IMR-90 (cell line): ENCODE data around the gene CYTH4. TPM values are rescaled to one million over a fixed set of nuclear protein-coding genes. Genes with fewer than 3 reads are reported as not detected.

Experiments
- ATAC-seq: fragments of 200-7000 bp; cut with Tn5 transposase; 2 replicates; pipeline ENCODE4 v1.9.1; 2020; ENCODE audit warnings: low read depth, mild to moderate bottlenecking, moderate library complexity
- BruUV-seq: library from RNA; stranded (reverse); fragments of 400-500 nt; replicated peaks from 2 replicates; lab custom pipeline; 2021; lab: Mats Ljungman, UMichigan
- CTCF ChIA-PET: fragments of 300-600 bp; formaldehyde crosslinking; extraction: SDS; loops from one replicate; lab custom pipeline; 2021; ENCODE audit warnings: antibody characterized with exemption; lab: Yijun Ruan, JAX
- POLR2A ChIA-PET: fragments of 300-600 bp; sonication (Branson Sonifier 250); formaldehyde crosslinking; loops from one replicate; lab custom pipeline; 2022; ENCODE audit warnings: antibody characterized with exemption; ENCODE audit not compliant: unreplicated experiment; lab: Charles Lee
- DNase-seq: peaks from one replicate; pipeline ENCODE4 v3.0.0; 2013
- H2AFZ ChIP-seq: replicated peaks from 2 replicates; pipeline ENCODE3; 2013; ENCODE audit warnings: low read length, mild to moderate bottlenecking; ENCODE audit not compliant: poor library complexity
- H2AK5ac ChIP-seq: 2 replicates; pipeline ENCODE4 v1.6.1; 2013; ENCODE audit warnings: low read depth, low read length, inconsistent platforms
- H2AK9ac ChIP-seq: replicated peaks from 2 replicates; pipeline ENCODE3; 2013; ENCODE audit warnings: mild to moderate bottlenecking, low read depth, low read length, moderate library complexity; ENCODE audit not compliant: poor library complexity
- H2BK120ac ChIP-seq: 2 replicates; pipeline ENCODE4 v1.6.1; 2013; ENCODE audit warnings: low read depth, low read length, inconsistent platforms
- H2BK15ac ChIP-seq: 3 replicates; pipeline ENCODE4 v1.6.1; 2013; ENCODE audit warnings: low read depth, low read length, inconsistent platforms
- H2BK20ac ChIP-seq: 2 replicates; pipeline ENCODE4 v1.6.1; 2013; ENCODE audit warnings: low read depth, mild to moderate bottlenecking, inconsistent platforms, low read length, moderate library complexity
- H2BK5ac ChIP-seq: 2 replicates; pipeline ENCODE4 v1.6.1; 2013; ENCODE audit warnings: mild to moderate bottlenecking, low read depth, low read length, inconsistent platforms; ENCODE audit not compliant: poor library complexity, severe bottlenecking
- H3K14ac ChIP-seq: replicated peaks from 2 replicates; pipeline ENCODE4 v1.6.1; 2013; ENCODE audit warnings: low read depth, low read length, inconsistent platforms
- H3K18ac ChIP-seq: 2 replicates; pipeline ENCODE4 v1.6.1; 2013; ENCODE audit warnings: low read depth, low read length, control low read depth
- H3K23ac ChIP-seq: 2 replicates; pipeline ENCODE4 v1.6.1; 2013; ENCODE audit warnings: low read depth, low read length, inconsistent platforms
- H3K27ac ChIP-seq: 2 replicates; pipeline ENCODE4 v1.5.1; 2013; ENCODE audit warnings: mild to moderate bottlenecking, control low read depth, low read length; ENCODE audit not compliant: insufficient read depth
- H3K27me3 ChIP-seq: 2 replicates; pipeline ENCODE4 v1.6.1; 2013; ENCODE audit warnings: low read length; ENCODE audit not compliant: control insufficient read depth, insufficient read depth
- H3K36me3 ChIP-seq: 2 replicates; pipeline ENCODE4 v1.6.1; 2013; ENCODE audit warnings: low read length, mixed read lengths; ENCODE audit not compliant: control insufficient read depth, insufficient read depth
- H3K4ac ChIP-seq: 2 replicates; pipeline ENCODE4 v1.6.1; 2013; ENCODE audit warnings: low read depth, low read length, inconsistent platforms
- H3K4me1 ChIP-seq: 2 replicates; pipeline ENCODE4 v1.6.1; 2013; ENCODE audit warnings: low read length, mixed read lengths; ENCODE audit not compliant: control insufficient read depth, insufficient read depth
- H3K4me2 ChIP-seq: 2 replicates; pipeline ENCODE4 v1.6.1; 2013; ENCODE audit warnings: low read depth, mild to moderate bottlenecking, control low read depth, low read length, moderate library complexity
- H3K4me3 ChIP-seq: 2 replicates; pipeline ENCODE4 v1.5.1; 2013; ENCODE audit warnings: low read depth, mild to moderate bottlenecking, control low read depth, low read length, moderate library complexity; ENCODE audit not compliant: insufficient read depth
- H3K56ac ChIP-seq: 2 replicates; pipeline ENCODE4 v1.6.1; 2013; ENCODE audit warnings: low read length, inconsistent platforms; ENCODE audit not compliant: insufficient read depth; ENCODE audit errors: extremely low read depth
- H3K79me1 ChIP-seq, 2 experiments: 2 replicates each; pipeline ENCODE4 v1.6.1; 2013; ENCODE audit warnings: low read length in 2 of 2, inconsistent platforms in 1 of 2, low read depth in 1 of 2
- H3K9ac ChIP-seq: 2 replicates; pipeline ENCODE4 v1.6.1; 2013; ENCODE audit warnings: low read depth, low read length, control low read depth
- H3K9me1 ChIP-seq: 2 replicates; pipeline ENCODE4 v1.6.1; 2013; ENCODE audit warnings: low read length, inconsistent platforms; ENCODE audit not compliant: insufficient read depth
- H3K9me3 ChIP-seq: 2 replicates; pipeline ENCODE4 v1.6.1; 2013; ENCODE audit warnings: low read length; ENCODE audit not compliant: control insufficient read depth, insufficient read depth
- H4K20me1 ChIP-seq: 2 replicates; pipeline ENCODE4 v1.6.1; 2013; ENCODE audit warnings: low read length, inconsistent platforms; ENCODE audit not compliant: insufficient read depth
- H4K5ac ChIP-seq: 2 replicates; pipeline ENCODE4 v1.6.1; 2013; ENCODE audit warnings: mild to moderate bottlenecking, low read depth, low read length, control low read depth
- H4K8ac ChIP-seq, 2 experiments: 2 replicates each; pipeline ENCODE4 v1.6.1; 2013; ENCODE audit warnings: low read depth in 2 of 2, low read length in 2 of 2, control low read depth in 1 of 2, inconsistent platforms in 1 of 2
- H4K91ac ChIP-seq: 2 replicates; pipeline ENCODE4 v1.6.1; 2013; ENCODE audit warnings: low read depth, low read length, inconsistent platforms; ENCODE audit not compliant: insufficient read depth
- CEBPB ChIP-seq: IDR thresholded peaks from 2 replicates; pipeline ENCODE4 v1.6.1; 2012; ENCODE audit warnings: low read depth, low read length, improper control_type of control experiment
- CHD1 ChIP-seq: IDR thresholded peaks from 2 replicates; pipeline ENCODE4 v1.6.1; 2012; ENCODE audit warnings: low read depth, low read length, improper control_type of control experiment
- CTCF ChIP-seq: conservative IDR thresholded peaks from 2 replicates; pipeline ENCODE4 v1.5.1; 2012; ENCODE audit warnings: mild to moderate bottlenecking, low read depth, low read length, improper control_type of control experiment
- ELK1 ChIP-seq: fragments of 150-350 bp; IDR thresholded peaks from 2 replicates; pipeline ENCODE4 v1.6.1; 2016; ENCODE audit warnings: low read depth, mild to moderate bottlenecking, low read length, moderate library complexity, borderline replicate concordance
- FOS ChIP-seq: fragments of 150-350 bp; IDR thresholded peaks from 2 replicates; pipeline ENCODE4 v1.6.1; 2016; ENCODE audit warnings: low read depth, low read length
- MAFK ChIP-seq: IDR thresholded peaks from 2 replicates; pipeline ENCODE4 v1.6.1; 2012; ENCODE audit warnings: low read depth, low read length, improper control_type of control experiment
- MAZ ChIP-seq: IDR thresholded peaks from 2 replicates; pipeline ENCODE4 v1.6.1; 2012; ENCODE audit warnings: low read depth, mild to moderate bottlenecking, low read length, improper control_type of control experiment, moderate library complexity, borderline replicate concordance
- MXI1 ChIP-seq: IDR thresholded peaks from 2 replicates; pipeline ENCODE4 v1.6.1; 2012; ENCODE audit warnings: low read depth, mild to moderate bottlenecking, low read length, moderate library complexity, borderline replicate concordance
- NFE2L2 ChIP-seq: fragments of 150-350 bp; IDR thresholded peaks from 2 replicates; pipeline ENCODE4 v1.6.1; 2016; ENCODE audit warnings: low read depth, mild to moderate bottlenecking, low read length
- POLR2A ChIP-seq: IDR thresholded peaks from 2 replicates; pipeline ENCODE4 v1.6.1; 2012; ENCODE audit warnings: mild to moderate bottlenecking, low read depth, low read length
- RAD21 ChIP-seq: IDR thresholded peaks from 2 replicates; pipeline ENCODE4 v1.6.1; 2012; ENCODE audit warnings: low read length, improper control_type of control experiment
- RFX5 ChIP-seq: IDR thresholded peaks from 2 replicates; pipeline ENCODE4 v1.8.0; 2012; ENCODE audit warnings: low read depth, mild to moderate bottlenecking, low read length, moderate library complexity
- SMC3 ChIP-seq: fragments of 150-350 bp; IDR thresholded peaks from 2 replicates; pipeline ENCODE4 v1.6.1; 2016; ENCODE audit warnings: low read depth, mild to moderate bottlenecking, antibody characterized with exemption, low read length, moderate library complexity
- USF2 ChIP-seq: fragments of 150-350 bp; IDR thresholded peaks from 2 replicates; pipeline ENCODE4 v1.6.1; 2017; ENCODE audit warnings: mild to moderate bottlenecking, antibody characterized with exemption, low read length, low read depth
- WGBS, 2 experiments: methylation state at CpG; one replicate each; pipeline versions ENCODE4 v1.1.5 to v1.1.7; 2013; ENCODE audit warnings: missing lambda C conversion rate in 2 of 2; ENCODE audit not compliant: insufficient read length in 1 of 2; ENCODE audit errors: extremely low coverage in 2 of 2; 5-methylcytosine and 5-hydroxymethylcytosine counted together
- dilution Hi-C: fragments of 300-500 bp; cut with HindIII; formaldehyde crosslinking; loops from one replicate; pipeline ENCODE4 v1.14.3; 2018; ENCODE audit warnings: low sequenced_read_pairs; ENCODE audit not compliant: unreplicated experiment
- in situ Hi-C: fragments of 300-500 bp; cut with MboI; formaldehyde crosslinking; loops from 3 replicates; pipeline ENCODE4 v1.14.3; 2019; ENCODE audit warnings: low sequenced_read_pairs, inconsistent platforms, mixed read lengths
- intact Hi-C: fragments of 100-400 bp; cut with micrococcal nuclease; formaldehyde crosslinking; loops from 2 replicates; pipeline ENCODE4 v1.10.0; 2022
- polyA plus RNA-seq, 3 experiments: library from polyadenylated mRNA; depleted of rRNA; stranded (reverse); fragments of >200 nt; gene quantifications; 2 replicates each; pipeline ENCODE4 v1.2.3, GENCODE V29; 2012; ENCODE audit warnings: low replicate concordance in 1 of 3
- total RNA-seq: library from RNA; depleted of rRNA; stranded (reverse); fragments of >200 nt; gene quantifications from 2 replicates; pipeline ENCODE4 v1.2.3, GENCODE V29; 2012

The CYTH4 gene
- total and polyA plus RNA-seq, 2 of the 4 experiments (the other 2 are of a cell fraction) = 0.36 to 0.55 TPM

- WGBS, 2 experiments = 92% methylated on average over 6 of the region's 17 CpGs; no CpG with 5 or more reads in 1 of the 2 experiments
- Histone ChIP-seq H2BK5ac (no peak overlapping the region), H3K4me1 (peaks cover 10% of the 10 kb centered on the region), H3K4me2 (no peak overlapping the region), H4K5ac (no peak overlapping the region), H3K56ac (no peak overlapping the region), H3K23ac (no peak overlapping the region), H3K9ac (no peak overlapping the region), H2BK120ac (0 out of 2 replicates have a peak overlapping the region, but pooled peaks have one; percentile 13), H2AFZ (no peak overlapping the region), H2AK9ac (peak overlapping the region; percentile 4), H3K27ac (no peak overlapping the region), H3K9me1 (peaks cover 7% of the 10 kb centered on the region; the same call in 1 of the 2 replicates), H3K4me3 (no peak overlapping the region), H3K18ac (no peak overlapping the region), H2BK20ac (no peak overlapping the region), H3K36me3 (no peaks in the 10 kb centered on the region), H2AK5ac (peak overlapping the region; percentile 78), H3K79me1 (no peaks in the 10 kb centered on the region), H4K20me1 (no peaks in the 10 kb centered on the region), H3K4ac (peak overlapping the region; percentile 16; the same call in 1 of the 2 replicates), H3K9me3 (no peaks in the 10 kb centered on the region), H3K27me3 (no peaks in the 10 kb centered on the region), H4K91ac (no peak overlapping the region), H4K8ac (no peak overlapping the region), H2BK15ac (0 out of 3 replicates have a peak overlapping the region, but pooled peaks have one; percentile 23), H3K14ac (no peak overlapping the region)
- intact Hi-C loops (no loop called here), dilution Hi-C loops (no loop called here), in situ Hi-C loops (no loop called here)
- ATAC-seq = no peak
- TF ChIP-seq RFX5 (no peak), RAD21 (no peak), MAZ (no peak), MXI1 (no peak), SMC3 (no peak), MAFK (no peak), ELK1 (no peak), CEBPB (no peak), FOS (no peak), CHD1 (no peak), CTCF (no peak), USF2 (no peak), NFE2L2 (no peak), POLR2A (no peak)
- BruUV-seq = no TSS peak
- POLR2A ChIA-PET = no interaction called here
- CTCF ChIA-PET = no interaction called here
- DNase-seq = no peak
Measured at GRCh38 chr22:37298748-37299495, 16.6 kb downstream of the CYTH4 start.
